KOPT-K1 (cell line): ENCODE results near the gene HES7.
A peak's percentile ranks its signal among the peaks of the same experiment; 100 is the strongest.

Experiments
- H3K27ac ChIP-seq: fragments of 200-600 bp; sonication (generic); 2 replicates; pipeline ENCODE4 v1.5.1; 2016; ENCODE audit warnings: antibody characterized with exemption, mild to moderate bottlenecking, low read depth, low read length; ENCODE audit not compliant: poor library complexity, severe bottlenecking
- H3K36me3 ChIP-seq: fragments of 200-600 bp; sonication (generic); 2 replicates; pipeline ENCODE4 v1.5.1; 2017; ENCODE audit warnings: antibody characterized with exemption, mild to moderate bottlenecking, low read length, moderate library complexity; ENCODE audit not compliant: insufficient read depth
- H3K9me3 ChIP-seq: fragments of 200-600 bp; sonication (generic); 2 replicates; pipeline ENCODE4 v1.5.1; 2017; ENCODE audit warnings: antibody characterized with exemption, low read length, mild to moderate bottlenecking; ENCODE audit not compliant: insufficient read depth, poor library complexity, severe bottlenecking

The HES7 gene

DNA sequence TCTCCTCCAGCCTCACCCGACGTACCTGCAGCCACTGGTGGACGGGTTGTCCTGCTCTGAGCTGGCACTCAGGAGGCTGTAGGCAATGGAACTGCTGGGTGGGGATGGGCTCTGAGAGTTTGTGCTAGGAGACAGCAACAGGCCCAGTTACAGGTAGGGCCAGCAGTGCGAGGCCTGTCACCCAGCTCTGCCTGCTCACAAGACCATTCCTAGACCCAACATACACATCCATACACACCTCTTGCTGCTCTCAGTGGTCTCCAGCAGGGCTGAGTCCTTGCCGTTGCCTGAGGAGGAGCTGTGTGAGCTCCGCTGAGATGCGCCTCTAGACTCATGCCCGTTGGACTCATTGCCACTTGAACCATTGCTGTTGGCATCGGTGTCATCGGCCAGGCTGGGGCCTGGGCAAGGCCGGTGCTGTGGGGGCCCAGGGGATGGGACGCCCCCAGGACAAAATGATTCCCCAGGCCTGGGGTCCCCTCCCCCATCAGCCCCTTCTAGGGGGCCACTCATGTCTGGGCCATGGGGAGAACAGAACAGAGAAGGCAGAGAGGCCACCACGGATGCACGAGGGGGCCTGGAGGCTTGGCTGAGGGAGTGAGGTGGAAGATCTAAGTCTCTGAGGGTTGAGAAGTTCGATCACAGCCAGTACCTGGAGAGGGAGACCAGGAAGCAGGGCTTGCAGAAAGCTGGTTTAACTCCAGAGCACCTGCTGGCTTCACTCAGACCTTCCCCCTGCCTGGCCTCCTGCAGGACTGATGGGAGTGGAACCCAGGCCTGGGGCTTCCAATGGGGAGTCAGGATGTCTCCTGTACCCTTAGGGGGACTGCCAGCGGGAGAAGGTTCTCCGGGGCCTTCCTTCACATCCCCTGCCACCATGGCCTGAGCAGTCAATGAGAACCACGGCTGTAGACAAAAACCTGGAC lies 26.6 kb upstream of the HES7 start:
- H3K9me3 ChIP-seq = no peaks in the 10 kb centered on the region
- peaks cover 46% of the 10 kb centered on the region for H3K36me3 ChIP-seq
- H3K27ac ChIP-seq = peak overlapping the region; percentile 71

DNA sequence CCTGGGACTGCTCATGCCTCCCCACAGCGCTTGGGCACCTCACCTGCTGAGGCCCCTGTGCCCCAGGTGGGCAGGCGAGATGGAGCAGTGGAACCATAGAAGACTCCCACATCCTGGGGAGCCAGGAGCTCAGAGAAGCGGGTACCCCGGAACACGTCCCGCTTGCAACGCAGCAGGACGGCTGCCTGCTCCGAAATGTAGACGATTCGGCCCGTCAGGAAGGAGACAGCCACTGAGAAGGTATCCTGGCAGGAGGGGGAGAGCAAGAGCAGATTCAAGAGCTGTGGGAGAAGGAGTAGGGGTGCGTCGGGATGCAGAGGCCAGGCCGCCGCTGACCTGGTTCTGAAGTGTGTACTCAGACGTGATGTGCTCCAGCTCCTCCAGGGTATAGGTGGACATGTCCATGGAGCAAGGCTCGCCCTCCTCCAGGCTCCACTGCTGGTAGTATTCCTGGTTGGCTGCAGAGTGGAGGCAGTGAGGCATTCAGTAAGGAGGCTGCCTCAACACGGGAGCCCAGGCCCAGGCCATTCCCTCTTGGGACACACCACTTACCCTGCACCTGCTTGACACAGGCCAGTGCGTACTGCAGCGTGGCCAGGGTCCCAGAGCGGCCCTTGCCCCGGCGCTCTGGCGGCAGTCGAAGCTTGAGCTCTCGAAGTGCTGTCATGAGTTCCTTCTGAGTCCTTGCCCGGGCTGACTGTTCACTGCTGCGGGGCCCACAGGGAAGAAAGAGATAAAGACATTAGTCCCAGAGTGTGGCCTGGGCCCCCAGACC lies 25.7 kb upstream of the HES7 start:
- H3K27ac ChIP-seq = no peak overlapping the region
- H3K36me3 ChIP-seq = peaks cover 54% of the 10 kb centered on the region
- no peaks in the 10 kb centered on the region for H3K9me3 ChIP-seq

DNA sequence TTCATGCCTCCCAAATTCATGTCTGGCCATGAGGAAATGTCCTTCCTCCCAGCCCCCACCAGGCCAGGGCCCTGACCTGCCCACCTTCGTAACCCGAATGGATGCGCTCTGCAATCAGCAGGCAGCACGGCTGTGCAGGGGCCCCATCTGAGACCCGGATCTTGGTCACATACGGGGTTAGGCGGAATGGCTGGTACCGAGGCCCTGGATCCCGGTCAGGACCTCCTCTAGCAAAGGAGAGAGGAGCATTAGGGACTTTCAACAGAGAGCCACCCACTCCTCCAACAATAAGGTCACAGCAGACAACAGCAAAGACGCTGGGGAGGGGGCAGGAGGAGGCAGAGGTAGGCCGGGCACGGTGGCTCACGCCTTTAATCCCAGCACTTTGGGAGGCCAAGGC lies 24.7 kb upstream of the HES7 start:
- peaks cover 65% of the 10 kb centered on the region for H3K36me3 ChIP-seq

DNA sequence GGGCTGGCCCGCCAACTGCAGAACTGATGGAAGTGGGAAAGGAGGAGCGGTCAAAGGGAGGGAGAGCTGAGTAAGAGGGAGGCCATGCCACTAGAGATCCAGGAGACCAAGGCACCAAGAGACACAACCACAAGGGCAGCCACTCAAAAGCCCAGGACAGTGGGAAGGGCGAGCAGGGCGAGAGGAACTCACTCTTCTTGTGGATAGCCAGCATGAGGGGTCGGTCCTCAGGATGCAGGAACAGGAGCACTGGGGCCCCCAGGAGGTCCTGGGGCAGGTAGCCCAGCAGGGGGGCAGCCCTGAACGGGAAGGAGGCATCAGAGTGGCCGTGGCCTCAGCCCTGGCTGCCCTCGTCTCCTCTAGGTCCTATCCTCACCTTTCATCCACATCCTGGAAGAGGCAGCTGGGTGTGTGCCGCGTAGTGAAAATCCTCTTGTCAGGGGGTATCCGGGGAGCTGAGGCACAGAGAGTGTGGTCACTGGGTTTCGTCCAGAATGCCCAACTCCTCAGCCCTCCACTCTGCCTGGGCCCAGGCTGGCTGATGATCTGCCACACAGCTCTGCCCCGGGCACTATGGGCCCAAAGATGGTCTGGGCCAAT lies 24.0 kb upstream of the HES7 start:
- H3K27ac ChIP-seq = no peak overlapping the region
- no peaks in the 10 kb centered on the region for H3K9me3 ChIP-seq
- H3K36me3 ChIP-seq = peaks cover 71% of the 10 kb centered on the region

More for the DNA sequence above, 24.7 kb upstream of the HES7 start:
- Histone ChIP-seq H3K27ac (no peak overlapping the region), H3K9me3 (no peaks in the 10 kb centered on the region)

- H3K9me3 ChIP-seq = no peaks in the 10 kb centered on the region
- H3K27ac ChIP-seq = no peak overlapping the region
- peaks cover 77% of the 10 kb centered on the region for H3K36me3 ChIP-seq
These were observed 23.4 kb upstream of the HES7 start for GRCh38 chr17:8147141-8147804.

- Histone ChIP-seq H3K27ac (no peak overlapping the region), H3K9me3 (no peaks in the 10 kb centered on the region), H3K36me3 (peaks cover 84% of the 10 kb centered on the region)
These were observed 22.7 kb upstream of the HES7 start for GRCh38 chr17:8146381-8147140.

- Histone ChIP-seq H3K9me3 (no peaks in the 10 kb centered on the region), H3K36me3 (peaks cover 92% of the 10 kb centered on the region), H3K27ac (no peak overlapping the region)
These were observed 21.9 kb upstream of the HES7 start for GRCh38 chr17:8145811-8146210.

DNA sequence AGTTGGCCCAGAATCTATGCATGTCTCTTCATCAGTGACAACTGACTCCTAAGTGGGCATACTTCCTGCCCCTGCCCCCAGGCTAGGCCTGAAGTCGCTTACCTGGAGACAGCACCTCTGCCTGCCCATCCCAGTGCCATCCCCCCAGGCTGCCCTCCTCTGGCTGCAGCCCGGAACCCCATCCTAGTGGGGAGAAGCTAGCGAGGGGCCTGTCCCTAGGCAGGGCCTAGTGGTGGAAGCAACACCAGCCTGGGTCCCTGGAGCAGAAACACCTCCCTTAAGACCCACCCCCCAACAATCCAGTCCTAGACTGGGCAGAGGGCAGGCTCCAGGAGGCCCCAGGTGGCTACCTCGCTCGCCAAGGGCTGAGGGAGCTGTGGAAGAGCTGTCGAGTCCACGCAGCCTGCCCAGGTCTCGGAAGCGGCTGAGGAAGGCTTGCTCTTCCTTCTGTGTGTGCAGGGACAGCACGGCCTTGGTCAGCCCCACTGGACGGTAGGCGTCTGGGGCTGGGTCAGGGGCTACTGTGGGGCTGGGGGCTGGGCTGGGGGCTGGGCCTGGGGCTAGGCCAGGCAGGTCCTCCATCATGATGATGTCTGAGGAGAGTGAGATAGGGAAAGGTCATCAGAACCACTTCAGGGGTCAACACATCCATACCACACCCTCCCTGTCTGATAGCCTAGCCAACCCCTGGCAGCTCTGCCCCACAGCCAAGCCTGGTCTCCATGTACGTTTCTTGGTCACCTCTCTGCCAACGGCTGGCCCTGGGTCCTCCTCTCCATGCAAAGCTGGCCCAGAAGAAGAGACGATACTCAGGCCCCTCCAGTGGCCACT lies 20.7 kb upstream of the HES7 start:
- no peaks in the 10 kb centered on the region for H3K9me3 ChIP-seq
- H3K27ac ChIP-seq = no peak overlapping the region
- H3K36me3 ChIP-seq = peaks cover 96% of the 10 kb centered on the region

GRCh38 chr17:8143581-8144400 lies 19.9 kb upstream of the HES7 start:
- no peak overlapping the region for H3K27ac ChIP-seq
- H3K36me3 ChIP-seq = peaks cover 88% of the 10 kb centered on the region
- no peaks in the 10 kb centered on the region for H3K9me3 ChIP-seq

DNA sequence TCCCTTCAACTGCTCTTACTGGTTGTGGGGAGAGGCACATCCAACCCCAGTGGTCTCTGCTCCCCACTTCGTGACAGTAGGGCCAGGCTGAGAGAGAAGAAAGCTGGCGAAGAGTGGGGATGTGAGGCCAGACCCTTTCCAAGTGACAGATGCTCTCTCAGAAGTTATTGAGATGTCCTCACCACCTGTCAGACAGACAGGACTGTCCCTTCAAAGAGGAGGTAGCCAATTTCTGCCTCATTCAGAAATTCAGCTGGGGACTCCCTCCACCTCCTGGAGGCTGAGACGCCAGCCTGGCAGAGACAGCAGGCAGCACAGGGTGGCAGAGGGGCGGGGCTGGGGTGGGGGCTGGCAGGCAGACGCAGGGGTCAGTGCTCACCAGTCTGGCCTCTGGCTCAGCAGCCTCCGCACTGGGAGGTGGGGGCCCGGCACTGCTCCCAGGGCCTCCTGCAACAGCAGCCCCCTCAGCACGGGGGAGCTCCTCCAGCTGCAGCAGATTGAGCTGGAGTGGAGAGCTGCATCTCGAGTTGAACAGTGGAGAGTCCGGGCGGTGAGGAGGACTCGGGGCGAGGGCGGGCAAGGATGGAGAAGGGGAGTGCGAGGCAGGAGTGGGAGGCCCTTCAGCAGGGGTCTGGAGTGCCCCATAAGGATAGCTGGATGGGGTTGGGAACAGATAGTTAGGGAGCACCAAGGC lies 19.1 kb upstream of the HES7 start:
- Histone ChIP-seq H3K36me3 (peaks cover 81% of the 10 kb centered on the region), H3K9me3 (no peaks in the 10 kb centered on the region), H3K27ac (no peak overlapping the region)

DNA sequence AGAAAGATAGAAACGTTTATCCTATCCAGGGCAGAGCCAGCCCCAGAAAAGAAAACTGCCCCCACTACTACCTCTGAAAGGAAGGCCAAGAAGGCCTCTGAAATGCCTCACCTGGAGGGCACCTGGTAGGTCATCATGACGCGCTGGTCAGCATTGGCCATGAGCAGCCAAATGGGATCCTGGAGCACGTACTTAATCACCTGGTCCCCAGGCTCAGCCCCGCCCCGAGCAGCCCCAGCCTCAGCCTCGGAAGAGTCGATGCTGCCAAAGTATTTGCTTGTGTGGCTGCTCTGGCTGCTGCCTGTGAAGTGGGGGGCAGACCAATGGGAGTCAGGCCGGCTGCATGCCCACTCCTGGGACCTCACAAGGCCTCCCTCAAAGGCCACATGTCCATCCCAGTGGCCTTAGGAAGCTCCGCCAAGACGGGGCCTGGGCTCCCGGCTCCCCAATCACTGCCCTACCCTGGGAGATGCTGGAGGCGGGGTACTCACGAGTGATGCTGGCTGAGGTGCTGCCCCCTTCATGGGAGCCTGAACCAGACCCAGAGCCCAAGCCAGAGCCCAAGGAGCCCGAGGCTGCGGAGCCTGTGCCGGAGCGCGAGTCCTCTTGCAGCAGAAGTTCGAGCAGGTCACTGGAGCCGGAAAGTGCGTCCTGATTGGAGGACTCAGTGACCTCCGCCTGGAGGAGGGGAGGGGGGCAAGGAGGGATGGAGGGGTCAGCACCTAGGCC lies 18.4 kb upstream of the HES7 start:
- Histone ChIP-seq H3K9me3 (no peaks in the 10 kb centered on the region), H3K27ac (no peak overlapping the region), H3K36me3 (peaks cover 74% of the 10 kb centered on the region)

DNA sequence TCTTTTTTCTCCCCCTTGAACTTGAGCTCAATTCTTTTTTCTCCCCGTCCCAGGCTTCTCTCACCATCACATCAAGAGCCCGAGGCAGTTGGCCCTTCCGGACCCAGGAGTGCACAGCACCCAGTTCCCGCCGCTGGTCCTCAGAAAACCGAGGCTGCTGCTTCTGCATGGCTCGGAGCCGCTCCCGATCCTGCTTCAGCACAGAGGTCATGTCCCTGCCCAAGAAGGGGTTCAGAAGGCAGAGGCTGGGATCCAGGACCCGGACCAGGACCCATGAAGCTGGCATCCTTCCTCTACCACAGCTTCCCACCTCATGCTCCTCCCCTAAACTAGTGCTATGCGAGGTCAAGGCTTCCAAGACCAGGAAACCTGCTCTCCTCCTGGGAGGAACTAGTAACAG lies 17.8 kb upstream of the HES7 start:
- no peak overlapping the region for H3K27ac ChIP-seq
- H3K9me3 ChIP-seq = no peaks in the 10 kb centered on the region
- H3K36me3 ChIP-seq = peaks cover 68% of the 10 kb centered on the region
